ENCODE measurements around the gene IRF6.

The IRF6 gene

GRCh38 chr1:209778102-209778501 is 27.8 kb downstream of the IRF6 start:
- Histone ChIP-seq H3K27ac (ENCODE audit: insufficient read depth, low read length, poor library complexity, severe bottlenecking) (no peak overlapping the region), H3K27me3 (replicated peaks; ENCODE audit: control insufficient read depth, insufficient read depth, low read length, poor library complexity, severe bottlenecking) (no peaks in the 10 kb centered on the region), H3K9me3 (ENCODE audit: control insufficient read depth, low read length) (no peaks in the 10 kb centered on the region), H3K4me3 (ENCODE audit: insufficient read depth, low read depth, low read length, poor library complexity, severe bottlenecking) (no peak overlapping the region), H3K36me3 (ENCODE audit: control insufficient read depth, insufficient read depth, low read length) (peaks cover 88% of the 10 kb centered on the region), H3K4me1 (ENCODE audit: control insufficient read depth, insufficient read depth, low read length, poor library complexity, severe bottlenecking) (peaks cover under 1% of the 10 kb centered on the region)
- DNase-seq = no peak

- Histone ChIP-seq H3K4me1 (ENCODE audit: control insufficient read depth, insufficient read depth, low read length, poor library complexity, severe bottlenecking) (peaks cover 5% of the 10 kb centered on the region), H3K27me3 (replicated peaks; ENCODE audit: control insufficient read depth, insufficient read depth, low read length, poor library complexity, severe bottlenecking) (no peaks in the 10 kb centered on the region), H3K4me3 (ENCODE audit: insufficient read depth, low read depth, low read length, poor library complexity, severe bottlenecking) (no peak overlapping the region), H3K9me3 (ENCODE audit: control insufficient read depth, low read length) (no peaks in the 10 kb centered on the region), H3K27ac (ENCODE audit: insufficient read depth, low read length, poor library complexity, severe bottlenecking) (no peak overlapping the region), H3K36me3 (ENCODE audit: control insufficient read depth, insufficient read depth, low read length) (peaks cover 93% of the 10 kb centered on the region)
- no peak for DNase-seq
These were observed 28.4 kb downstream of the IRF6 start for GRCh38 chr1:209777587-209777986.

GRCh38 chr1:209775678-209776077 is 30.3 kb downstream of the IRF6 start:
- Histone ChIP-seq H3K27me3 (replicated peaks; ENCODE audit: control insufficient read depth, insufficient read depth, low read length, poor library complexity, severe bottlenecking) (no peaks in the 10 kb centered on the region), H3K36me3 (ENCODE audit: control insufficient read depth, insufficient read depth, low read length) (peaks cover 80% of the 10 kb centered on the region), H3K9me3 (ENCODE audit: control insufficient read depth, low read length) (no peaks in the 10 kb centered on the region), H3K4me1 (ENCODE audit: control insufficient read depth, insufficient read depth, low read length, poor library complexity, severe bottlenecking) (peaks cover 20% of the 10 kb centered on the region), H3K4me3 (ENCODE audit: insufficient read depth, low read depth, low read length, poor library complexity, severe bottlenecking) (no peak overlapping the region), H3K27ac (ENCODE audit: insufficient read depth, low read length, poor library complexity, severe bottlenecking) (no peak overlapping the region)
- no peak for DNase-seq

GRCh38 chr1:209774592-209774991 is 31.4 kb downstream of the IRF6 start:
- no peaks in the 10 kb centered on the region for H3K9me3 ChIP-seq (ENCODE audit: control insufficient read depth, low read length)
- H3K27me3 ChIP-seq (replicated peaks; ENCODE audit: control insufficient read depth, insufficient read depth, low read length, poor library complexity, severe bottlenecking) = no peaks in the 10 kb centered on the region
- H3K4me1 ChIP-seq (ENCODE audit: control insufficient read depth, insufficient read depth, low read length, poor library complexity, severe bottlenecking) = peaks cover 20% of the 10 kb centered on the region
- no peak overlapping the region for H3K27ac ChIP-seq (ENCODE audit: insufficient read depth, low read length, poor library complexity, severe bottlenecking)
- no peak for DNase-seq
- H3K36me3 ChIP-seq (ENCODE audit: control insufficient read depth, insufficient read depth, low read length) = peaks cover 70% of the 10 kb centered on the region
- H3K4me3 ChIP-seq (ENCODE audit: insufficient read depth, low read depth, low read length, poor library complexity, severe bottlenecking) = no peak overlapping the region

GRCh38 chr1:209772126-209772525 is 33.8 kb downstream of the IRF6 start:
- no peak for DNase-seq
- Histone ChIP-seq H3K4me3 (ENCODE audit: insufficient read depth, low read depth, low read length, poor library complexity, severe bottlenecking) (peak overlapping the region; percentile 20), H3K27me3 (replicated peaks; ENCODE audit: control insufficient read depth, insufficient read depth, low read length, poor library complexity, severe bottlenecking) (no peaks in the 10 kb centered on the region), H3K9me3 (ENCODE audit: control insufficient read depth, low read length) (no peaks in the 10 kb centered on the region), H3K27ac (ENCODE audit: insufficient read depth, low read length, poor library complexity, severe bottlenecking) (peak overlapping the region; percentile 52), H3K4me1 (ENCODE audit: control insufficient read depth, insufficient read depth, low read length, poor library complexity, severe bottlenecking) (peaks cover 30% of the 10 kb centered on the region), H3K36me3 (ENCODE audit: control insufficient read depth, insufficient read depth, low read length) (peaks cover 45% of the 10 kb centered on the region)

GRCh38 chr1:209770636-209771415 is 35.1 kb downstream of the IRF6 start:
- no peaks in the 10 kb centered on the region for H3K27me3 ChIP-seq (replicated peaks; ENCODE audit: control insufficient read depth, insufficient read depth, low read length, poor library complexity, severe bottlenecking)
- no peak for DNase-seq
- peak overlapping the region; percentile 66 for H3K4me3 ChIP-seq (ENCODE audit: insufficient read depth, low read depth, low read length, poor library complexity, severe bottlenecking)
- peaks cover 37% of the 10 kb centered on the region for H3K36me3 ChIP-seq (ENCODE audit: control insufficient read depth, insufficient read depth, low read length)
- no peak overlapping the region for H3K27ac ChIP-seq (ENCODE audit: insufficient read depth, low read length, poor library complexity, severe bottlenecking)
- H3K4me1 ChIP-seq (ENCODE audit: control insufficient read depth, insufficient read depth, low read length, poor library complexity, severe bottlenecking) = peaks cover 41% of the 10 kb centered on the region
- no peaks in the 10 kb centered on the region for H3K9me3 ChIP-seq (ENCODE audit: control insufficient read depth, low read length)

DNA sequence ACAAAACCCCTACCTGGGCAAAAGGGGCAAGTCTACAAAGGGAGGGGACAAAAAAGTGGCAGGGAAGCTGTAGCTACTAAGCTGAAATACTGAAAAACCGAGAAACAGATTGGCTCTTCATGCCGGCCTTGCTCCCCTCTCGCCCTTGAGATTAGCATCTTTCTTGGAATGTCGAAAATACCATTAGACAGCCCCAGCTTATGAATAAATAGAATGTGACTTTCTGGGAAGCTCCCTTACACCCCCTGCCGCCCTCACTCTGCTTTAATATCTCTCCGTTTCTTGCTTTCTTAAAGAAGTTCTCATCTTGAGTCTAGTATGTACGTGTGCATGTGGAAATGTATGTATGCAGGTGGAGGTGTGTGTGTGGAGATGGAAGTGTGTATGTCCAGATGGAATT is 36.0 kb downstream of the IRF6 start:
- Histone ChIP-seq H3K4me1 (ENCODE audit: control insufficient read depth, insufficient read depth, low read length, poor library complexity, severe bottlenecking) (peaks cover 49% of the 10 kb centered on the region), H3K4me3 (ENCODE audit: insufficient read depth, low read depth, low read length, poor library complexity, severe bottlenecking) (peak overlapping the region; percentile 66), H3K9me3 (ENCODE audit: control insufficient read depth, low read length) (no peaks in the 10 kb centered on the region), H3K36me3 (ENCODE audit: control insufficient read depth, insufficient read depth, low read length) (peaks cover 30% of the 10 kb centered on the region), H3K27me3 (replicated peaks; ENCODE audit: control insufficient read depth, insufficient read depth, low read length, poor library complexity, severe bottlenecking) (no peaks in the 10 kb centered on the region), H3K27ac (ENCODE audit: insufficient read depth, low read length, poor library complexity, severe bottlenecking) (peak overlapping the region; percentile 75)
- no peak for DNase-seq

DNA sequence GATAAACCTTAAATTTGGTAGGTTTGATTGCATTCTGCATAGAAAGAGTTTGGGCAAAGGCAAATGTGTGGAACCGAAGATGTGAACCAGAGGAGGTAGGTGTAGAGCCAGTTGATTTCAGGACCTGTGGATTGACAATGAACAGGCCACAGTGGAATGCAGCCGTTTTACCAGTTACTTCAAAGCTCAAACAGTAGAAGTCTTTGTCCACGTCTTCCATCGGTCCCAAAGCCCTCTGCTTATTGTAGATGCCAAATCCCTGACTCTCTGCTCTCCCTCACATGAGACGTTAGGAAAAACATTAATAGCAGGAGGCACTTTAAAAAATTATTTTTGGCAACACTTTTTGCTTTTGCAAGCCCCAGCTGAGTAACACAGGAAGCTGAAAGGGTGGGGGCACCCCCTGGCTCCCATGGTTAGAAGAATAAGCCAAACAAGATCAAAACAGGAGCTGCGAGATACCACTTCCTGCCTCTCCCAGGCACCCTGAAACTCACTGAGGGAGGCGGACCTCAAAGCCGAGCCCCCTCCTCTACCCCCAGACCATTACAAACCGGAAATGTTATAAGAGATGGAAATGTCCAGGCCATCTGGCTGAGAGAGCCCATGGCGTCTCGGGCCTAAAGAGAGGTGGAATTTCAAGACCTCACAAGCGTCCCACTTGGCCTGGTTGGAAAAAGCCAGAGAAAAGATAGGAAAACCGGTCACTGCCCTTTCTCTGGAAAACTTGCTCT is 36.6 kb downstream of the IRF6 start:
- peak overlapping the region; percentile 66 for H3K4me3 ChIP-seq (ENCODE audit: insufficient read depth, low read depth, low read length, poor library complexity, severe bottlenecking)
- no peaks in the 10 kb centered on the region for H3K27me3 ChIP-seq (replicated peaks; ENCODE audit: control insufficient read depth, insufficient read depth, low read length, poor library complexity, severe bottlenecking)
- H3K4me1 ChIP-seq (ENCODE audit: control insufficient read depth, insufficient read depth, low read length, poor library complexity, severe bottlenecking) = peaks cover 49% of the 10 kb centered on the region
- no peaks in the 10 kb centered on the region for H3K9me3 ChIP-seq (ENCODE audit: control insufficient read depth, low read length)
- DNase-seq = peak; percentile 41 to 65 (median 47)
- H3K27ac ChIP-seq (ENCODE audit: insufficient read depth, low read length, poor library complexity, severe bottlenecking) = peak overlapping the region; percentile 75
- peaks cover 25% of the 10 kb centered on the region for H3K36me3 ChIP-seq (ENCODE audit: control insufficient read depth, insufficient read depth, low read length)

DNA sequence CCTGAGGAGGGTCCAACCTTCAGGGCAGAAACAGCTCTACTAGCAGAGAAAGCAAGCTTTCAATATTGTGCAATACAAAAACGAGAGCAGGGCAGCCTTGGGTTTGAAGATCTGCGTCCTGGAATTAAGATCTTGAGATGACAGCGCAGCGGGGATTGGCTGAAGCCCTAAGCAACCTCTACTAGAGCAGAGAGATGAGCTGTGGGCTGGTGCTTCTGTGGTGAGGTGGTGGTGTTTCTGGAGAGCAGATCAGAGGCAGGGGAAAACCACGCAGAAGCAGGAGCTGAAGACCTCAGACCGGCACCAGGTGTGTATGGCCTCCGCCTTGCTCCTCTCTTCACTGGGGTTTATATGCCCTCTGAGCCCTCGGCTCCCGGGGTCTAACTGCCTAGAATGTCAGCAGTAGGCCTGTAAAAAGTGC is 37.6 kb downstream of the IRF6 start:
- H3K4me1 ChIP-seq (ENCODE audit: control insufficient read depth, insufficient read depth, low read length, poor library complexity, severe bottlenecking) = peaks cover 54% of the 10 kb centered on the region
- H3K9me3 ChIP-seq (ENCODE audit: control insufficient read depth, low read length) = no peaks in the 10 kb centered on the region
- DNase-seq = peak; percentile 71 to 76 (median 76)
- no peaks in the 10 kb centered on the region for H3K27me3 ChIP-seq (replicated peaks; ENCODE audit: control insufficient read depth, insufficient read depth, low read length, poor library complexity, severe bottlenecking)
- peak overlapping the region; percentile 66 for H3K4me3 ChIP-seq (ENCODE audit: insufficient read depth, low read depth, low read length, poor library complexity, severe bottlenecking)
- peak overlapping the region; percentile 75 for H3K27ac ChIP-seq (ENCODE audit: insufficient read depth, low read length, poor library complexity, severe bottlenecking)
- H3K36me3 ChIP-seq (ENCODE audit: control insufficient read depth, insufficient read depth, low read length) = peaks cover 26% of the 10 kb centered on the region

DNA sequence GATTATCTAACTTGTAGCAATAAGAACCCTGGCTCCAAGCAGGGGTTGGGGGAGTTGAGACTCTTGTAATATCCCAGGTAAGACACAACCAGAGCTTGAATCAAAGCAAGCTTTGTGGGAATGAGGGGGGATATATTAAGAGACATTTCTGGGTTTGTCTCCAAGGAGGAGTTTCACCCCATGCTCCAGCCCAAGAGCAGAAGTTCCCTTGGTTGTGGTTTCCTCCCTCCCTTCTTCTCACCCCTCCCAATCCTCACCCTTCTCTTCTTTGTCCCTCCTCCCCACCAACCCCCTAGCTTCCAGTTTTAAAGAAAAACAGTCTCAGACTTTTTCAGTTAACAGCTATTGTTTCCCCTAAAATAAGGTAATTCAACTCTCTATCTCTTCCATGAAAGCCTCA is 38.2 kb downstream of the IRF6 start:
- H3K4me1 ChIP-seq (ENCODE audit: control insufficient read depth, insufficient read depth, low read length, poor library complexity, severe bottlenecking) = peaks cover 53% of the 10 kb centered on the region
- DNase-seq = no peak

More for the DNA sequence above, 38.2 kb downstream of the IRF6 start:
- peak overlapping the region; percentile 75 for H3K27ac ChIP-seq (ENCODE audit: insufficient read depth, low read length, poor library complexity, severe bottlenecking)
- H3K4me3 ChIP-seq (ENCODE audit: insufficient read depth, low read depth, low read length, poor library complexity, severe bottlenecking) = peak overlapping the region; percentile 66
- H3K27me3 ChIP-seq (replicated peaks; ENCODE audit: control insufficient read depth, insufficient read depth, low read length, poor library complexity, severe bottlenecking) = no peaks in the 10 kb centered on the region
- no peaks in the 10 kb centered on the region for H3K9me3 ChIP-seq (ENCODE audit: control insufficient read depth, low read length)
- peaks cover 26% of the 10 kb centered on the region for H3K36me3 ChIP-seq (ENCODE audit: control insufficient read depth, insufficient read depth, low read length)

Data from effector memory CD4-positive, alpha-beta T cell (primary cell).